ENCODE data around the gene MOSMO. TPM values are rescaled to one million over a fixed set of nuclear protein-coding genes. Genes with fewer than 3 reads are reported as not detected.
"Not testable (repeated sequence)": the region's sequence is repeated elsewhere in the genome, so short reads cannot be mapped to it uniquely, and the experiment has no call there.

MOSMO gene
- total RNA-seq, 6 experiments from 2014 or later: 6.7 to 13.4 (median 7.5) TPM

GRCh38 chr16:22022151-22022550 is 14.2 kb downstream of the MOSMO start:
- intact Hi-C loops (cut with DNase I): no loop called here
- Histone ChIP-seq H3K27ac (no peak overlapping the region), H3K9me3 (no peaks in the 10 kb centered on the region), H3K27me3 (no peaks in the 10 kb centered on the region), H3K4me1 (peaks cover 0 to 21% (median 4%) of the 10 kb centered on the region in 4 donors), H3K4me3 (no peak overlapping the region), H3K36me3 (no peaks in the 10 kb centered on the region)
- DNase-seq (no peak), ATAC-seq (no peak)
- WGBS (ENCODE audit: insufficient coverage, low coverage, low lambda C conversion rate, missing lambda C conversion rate): 87% methylated on average over 4 of the region's 5 CpGs
- TF ChIP-seq CTCF (IDR thresholded peaks at IDR 0.05): no peak
- no peak for TF ChIP-seq POLR2A (IDR thresholded peaks at IDR 0.05)

- H3K4me3 ChIP-seq: no peak overlapping the region
- no peaks in the 10 kb centered on the region for H3K9me3 ChIP-seq
- H3K27ac ChIP-seq: no peak overlapping the region
- DNase-seq (no peak), ATAC-seq (peak; percentile 39 to 60 (median 48))
- H3K4me1 ChIP-seq: peaks cover 0 to 15% (median 4%) of the 10 kb centered on the region in 4 donors
- no peaks in the 10 kb centered on the region for H3K27me3 ChIP-seq
- no peaks in the 10 kb centered on the region for H3K36me3 ChIP-seq
- intact Hi-C loops (cut with DNase I): no loop called here
- TF ChIP-seq CTCF (IDR thresholded peaks at IDR 0.05): no peak
- TF ChIP-seq POLR2A (IDR thresholded peaks at IDR 0.05): no peak
- WGBS (ENCODE audit: insufficient coverage, low coverage, low lambda C conversion rate, missing lambda C conversion rate): 50% methylated on average over 1 of the region's 1 CpG
These were observed 15.6 kb downstream of the MOSMO start for GRCh38 chr16:22023505-22023904.

GRCh38 chr16:22024785-22025184 is 16.9 kb downstream of the MOSMO start:
- H3K9me3 ChIP-seq; ATAC-seq; H3K27me3 ChIP-seq; H3K4me3 ChIP-seq; H3K27ac ChIP-seq; DNase-seq; H3K36me3 ChIP-seq; intact Hi-C loops (cut with DNase I): not testable (repeated sequence)
- peaks cover 0 to 18% (median 4%) of the 10 kb centered on the region in 4 donors for H3K4me1 ChIP-seq
- WGBS (ENCODE audit: insufficient coverage, low coverage, low lambda C conversion rate, missing lambda C conversion rate): 97% methylated on average over 4 of the region's 4 CpGs

- Histone ChIP-seq H3K4me1 (peaks cover 0 to 32% (median 4%) of the 10 kb centered on the region in 4 donors), H3K36me3 (no peaks in the 10 kb centered on the region), H3K27me3 (no peaks in the 10 kb centered on the region), H3K27ac (no peak overlapping the region), H3K9me3 (no peaks in the 10 kb centered on the region), H3K4me3 (no peak overlapping the region)
- WGBS (ENCODE audit: insufficient coverage, low coverage, low lambda C conversion rate, missing lambda C conversion rate): 50% methylated on average over 2 of the region's 2 CpGs
- DNase-seq (no peak), ATAC-seq (no peak)
- intact Hi-C loops (cut with DNase I): no loop called here
- TF ChIP-seq POLR2A (IDR thresholded peaks at IDR 0.05) (no peak), CTCF (IDR thresholded peaks at IDR 0.05) (no peak)
These were observed 19.7 kb downstream of the MOSMO start for GRCh38 chr16:22027633-22028032.

GRCh38 chr16:22029632-22030031 is 21.7 kb downstream of the MOSMO start:
- Histone ChIP-seq H3K4me1 (peaks cover 0 to 25% (median 4%) of the 10 kb centered on the region in 4 donors), H3K27me3 (no peaks in the 10 kb centered on the region), H3K36me3 (no peaks in the 10 kb centered on the region), H3K27ac (peak overlapping the region in 1 of 3 donors; percentile 16), H3K4me3 (no peak overlapping the region), H3K9me3 (no peaks in the 10 kb centered on the region)
- DNase-seq (no peak), ATAC-seq (no peak)
- WGBS (ENCODE audit: insufficient coverage, low coverage, low lambda C conversion rate, missing lambda C conversion rate): 70% methylated on average over 4 of the region's 4 CpGs
- intact Hi-C loops (cut with DNase I): no loop called here
- TF ChIP-seq CTCF (IDR thresholded peaks at IDR 0.05): no peak
- TF ChIP-seq POLR2A (IDR thresholded peaks at IDR 0.05): no peak

Measured in right lobe of liver (tissue), 6 donors.